ENCODE data around the gene CDA.

CDA gene

DNA sequence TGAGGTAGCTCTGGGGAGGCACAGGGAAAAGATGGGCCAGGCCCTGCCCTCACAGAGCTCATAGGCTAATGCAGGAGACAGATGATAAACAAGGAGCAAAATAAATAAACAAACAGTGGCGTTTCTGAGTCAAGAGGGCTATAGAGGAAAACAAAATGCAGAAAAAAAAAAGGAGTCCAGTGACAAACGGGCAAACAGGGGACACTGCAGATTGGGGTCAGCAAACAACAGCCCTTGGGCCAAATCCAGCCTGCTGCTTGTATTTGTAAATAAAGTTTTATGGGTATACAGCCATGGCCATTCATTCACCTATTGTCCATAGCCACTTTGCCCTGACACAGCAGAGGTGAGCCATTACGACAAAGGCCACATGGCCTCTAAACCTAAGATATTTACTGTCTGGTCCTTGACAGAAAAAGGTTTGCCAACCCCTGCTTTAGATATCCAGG, 25.3 kb downstream of the CDA start:
- DNase-seq (ENCODE audit: insufficient read length, low spot score) (no peak), FAIRE-seq (no peak)

DNA sequence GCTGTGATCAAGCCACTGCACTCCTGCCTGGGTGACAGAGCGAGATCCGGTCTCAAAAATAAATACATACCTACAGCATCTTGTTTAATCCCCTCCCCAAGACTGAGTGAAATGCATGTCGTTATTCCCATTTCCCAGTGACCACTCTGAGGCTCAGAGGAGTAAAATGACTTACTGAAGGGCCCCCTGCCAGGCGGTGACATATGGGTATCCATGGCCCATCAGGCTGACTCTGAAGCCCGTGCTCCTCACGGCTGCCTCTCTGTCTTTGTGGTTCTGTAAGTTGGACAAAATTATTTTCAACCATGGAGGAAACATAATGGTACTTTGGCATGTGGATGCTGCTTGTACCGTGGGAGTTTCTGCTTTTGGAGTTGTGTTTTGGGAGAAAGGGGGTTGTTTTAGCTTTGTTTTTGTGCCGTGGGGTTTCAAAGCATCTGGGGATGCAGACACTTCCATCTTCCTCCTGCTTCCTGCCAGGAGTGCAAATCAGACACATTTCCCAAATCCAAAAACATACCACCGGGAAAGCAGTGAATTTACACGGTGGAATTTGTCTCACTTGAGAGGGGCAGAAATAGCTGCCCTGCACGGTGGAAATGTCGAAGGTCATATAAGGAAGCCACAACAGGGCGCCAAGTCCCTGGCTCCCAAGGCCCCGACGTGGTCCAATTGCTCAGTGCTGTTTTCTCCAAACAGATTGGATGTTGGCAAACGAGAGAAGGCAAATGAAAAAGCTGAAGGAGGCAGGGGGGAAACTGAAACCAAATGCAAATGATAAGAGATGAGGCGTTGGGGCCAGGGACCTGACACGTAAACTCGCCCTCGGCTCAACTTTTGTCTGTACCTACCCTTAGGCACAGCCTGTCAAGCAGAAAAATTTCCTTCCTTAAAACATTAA, 27.3 kb downstream of the CDA start:
- no peak for FAIRE-seq

DNA sequence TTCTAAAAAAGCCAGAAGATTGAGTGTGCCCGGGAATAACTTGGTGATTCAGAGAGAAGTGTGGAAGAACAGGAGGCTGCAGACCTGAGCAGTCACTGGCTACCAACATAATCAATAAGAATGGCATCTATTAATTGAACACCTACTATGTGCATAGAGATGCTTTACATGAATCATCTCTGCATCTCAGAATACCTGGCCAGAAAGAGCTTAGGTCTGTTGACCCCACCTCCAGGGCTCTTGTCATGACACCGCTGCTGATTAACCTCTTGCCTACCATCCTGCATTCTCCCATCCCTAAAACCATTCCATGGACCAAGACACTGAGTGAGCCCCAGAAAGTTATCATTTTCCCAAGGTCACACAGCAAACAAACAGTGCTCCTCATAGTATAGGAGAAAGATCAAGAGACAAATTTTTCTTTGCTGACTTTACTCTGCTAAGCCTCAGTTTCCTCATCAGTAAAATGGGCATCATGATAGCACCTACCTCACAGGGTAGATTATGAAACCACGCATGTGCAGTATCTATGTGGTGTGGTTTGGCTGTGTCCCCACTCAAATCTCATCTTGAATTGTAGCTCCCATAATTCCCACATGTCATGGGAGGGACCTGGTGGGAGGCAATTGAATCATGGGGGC, 28.1 kb downstream of the CDA start:
- DNase-seq (ENCODE audit: insufficient read length, low spot score) (no peak), FAIRE-seq (no peak)

More for the DNA sequence above, 27.3 kb downstream of the CDA start:
- DNase-seq (ENCODE audit: insufficient read length, low spot score): no peak

DNA sequence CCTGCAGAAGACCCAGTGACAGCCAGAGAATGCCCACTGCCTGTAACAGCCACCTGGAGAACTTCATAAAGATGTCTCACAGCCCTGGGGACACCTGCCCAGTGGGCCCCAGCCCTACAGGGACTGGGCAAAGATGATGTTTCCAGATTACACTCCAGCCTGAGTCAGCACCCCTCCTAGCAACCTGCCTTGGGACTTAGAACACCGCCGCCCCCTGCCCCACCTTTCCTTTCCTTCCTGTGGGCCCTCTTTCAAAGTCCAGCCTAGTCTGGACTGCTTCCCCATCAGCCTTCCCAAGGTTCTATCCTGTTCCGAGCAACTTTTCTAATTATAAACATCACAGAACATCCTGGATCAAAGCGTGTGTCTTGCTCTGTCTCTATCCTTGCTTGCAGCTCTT, 29.7 kb downstream of the CDA start:
- DNase-seq (ENCODE audit: insufficient read length, low spot score) (no peak), FAIRE-seq (no peak)

DNA sequence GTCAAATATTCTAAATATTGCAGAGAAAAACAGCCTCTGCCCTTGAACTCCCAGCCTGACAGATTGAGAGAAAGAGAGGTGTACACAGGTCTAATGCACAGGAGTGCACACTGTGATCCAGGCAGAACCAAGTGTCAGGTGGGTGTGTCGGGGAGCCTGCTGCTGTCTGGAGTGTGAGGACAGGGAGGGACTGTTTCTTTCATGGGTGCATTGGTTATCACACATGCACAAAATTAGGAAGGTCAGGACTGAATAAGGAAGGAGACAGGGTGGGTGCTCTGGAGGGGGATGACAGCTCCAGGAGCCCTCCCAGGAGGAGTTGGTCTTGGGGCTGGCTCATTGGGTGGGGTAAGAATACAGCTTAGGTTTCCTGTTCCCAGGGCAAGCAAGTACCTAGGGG, 31.1 kb downstream of the CDA start:
- no peak for DNase-seq (ENCODE audit: insufficient read length, low spot score)

DNA sequence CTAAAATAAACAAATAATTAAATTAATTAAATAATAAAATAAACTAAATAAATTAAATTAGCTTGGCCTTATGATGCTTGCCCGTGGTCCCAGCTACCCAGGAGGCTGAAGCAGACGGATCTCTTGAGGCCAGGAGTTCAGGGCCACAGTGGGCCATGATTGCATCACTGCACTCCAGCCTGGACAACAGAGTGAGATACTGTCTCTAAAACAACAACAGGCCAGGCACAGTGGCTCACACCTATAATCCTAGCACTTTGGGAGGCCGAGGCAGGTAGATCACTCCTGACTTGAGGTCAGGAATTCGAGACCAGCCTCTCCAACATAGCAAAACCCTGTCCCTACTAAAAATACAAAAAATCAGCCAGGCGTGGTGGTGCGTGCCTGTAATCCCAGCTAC, 32.1 kb downstream of the CDA start:
- DNase-seq (ENCODE audit: insufficient read length, low spot score) (no peak), FAIRE-seq (no peak)

More for the DNA sequence above, 31.1 kb downstream of the CDA start:
- no peak for FAIRE-seq

DNA sequence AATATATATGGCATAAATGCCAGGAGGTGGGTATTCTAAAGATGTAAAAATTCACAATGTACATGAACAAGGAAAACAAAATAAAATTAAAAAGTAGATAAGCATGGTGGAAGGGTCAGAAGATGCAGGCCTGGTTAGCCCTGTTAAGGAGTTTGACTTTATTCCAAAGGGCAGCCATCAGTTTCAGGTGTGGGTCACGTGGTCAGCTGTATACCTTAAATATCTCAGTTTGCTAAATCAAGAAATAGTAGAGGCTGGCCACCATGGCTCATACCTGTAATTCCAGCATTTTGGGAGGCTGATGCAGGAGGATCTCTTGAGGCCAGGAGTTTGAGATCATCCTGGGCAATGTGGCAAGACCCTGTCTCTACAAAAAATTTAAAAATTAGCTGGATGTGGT, 35.8 kb downstream of the CDA start:
- no peak for DNase-seq (ENCODE audit: insufficient read length, low spot score)
- FAIRE-seq: no peak

DNA sequence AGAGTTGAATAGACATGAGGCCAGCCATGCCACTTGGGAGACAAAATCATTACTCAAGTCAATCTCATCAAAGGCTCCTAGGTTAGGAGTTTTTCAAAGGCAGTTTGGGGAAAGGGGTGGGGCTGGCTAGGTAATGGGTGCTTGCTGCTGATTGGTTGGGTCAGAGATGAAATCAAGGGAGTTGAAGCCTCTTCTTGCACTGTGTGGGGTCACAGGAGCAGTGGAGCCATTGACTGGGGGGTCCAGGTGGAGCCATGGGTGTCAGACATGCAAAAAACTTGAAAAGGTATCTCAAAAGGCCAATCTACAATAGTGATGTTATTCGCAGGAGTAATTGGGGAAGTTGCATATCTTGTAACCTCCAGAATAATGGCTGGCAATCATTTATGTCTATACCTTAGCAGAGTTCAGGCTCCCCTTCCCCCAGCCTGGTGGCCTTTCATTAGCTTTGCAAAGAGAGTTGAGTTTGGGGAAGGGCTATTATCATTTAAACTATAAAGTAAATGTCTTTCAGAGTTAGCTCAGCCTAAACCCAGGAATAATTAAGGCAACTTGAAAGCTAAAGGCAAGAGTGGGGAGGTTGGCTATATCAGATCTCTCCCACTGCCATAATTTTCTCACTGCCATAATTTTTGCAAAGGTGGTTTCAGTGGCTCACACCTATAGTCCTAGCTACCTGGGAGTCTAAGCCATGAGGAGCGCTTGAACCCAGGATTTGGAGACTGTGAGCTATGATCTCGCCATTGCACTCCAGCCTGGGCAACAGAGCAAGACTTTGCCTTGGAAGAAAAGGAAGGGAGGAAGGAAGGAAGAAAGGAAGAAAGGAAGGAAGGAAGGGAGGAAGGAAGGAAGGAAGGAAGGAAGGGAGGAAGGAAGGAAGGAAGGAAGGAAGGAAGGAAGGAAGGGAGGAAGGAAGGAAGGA, 36.5 kb downstream of the CDA start:
- no peak for DNase-seq (ENCODE audit: insufficient read length, low spot score)
- no peak for FAIRE-seq

DNA sequence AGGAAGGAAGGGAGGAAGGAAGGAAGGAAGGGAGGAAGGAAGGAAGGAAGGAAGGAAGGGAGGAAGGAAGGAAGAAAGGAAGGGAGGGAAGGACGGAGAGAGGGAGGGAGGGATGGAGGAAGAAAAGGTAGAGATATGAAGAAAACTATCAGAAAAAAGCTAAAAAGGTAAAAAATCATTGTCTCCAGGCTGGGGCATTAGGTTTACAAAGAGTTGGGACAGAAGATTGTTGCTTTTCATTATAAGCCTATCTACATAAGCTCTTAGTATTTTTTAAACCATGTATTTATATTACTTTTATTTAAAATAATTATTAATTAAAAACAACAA, 37.2 kb downstream of the CDA start:
- FAIRE-seq (no peak), DNase-seq (ENCODE audit: insufficient read length, low spot score) (no peak)

DNA sequence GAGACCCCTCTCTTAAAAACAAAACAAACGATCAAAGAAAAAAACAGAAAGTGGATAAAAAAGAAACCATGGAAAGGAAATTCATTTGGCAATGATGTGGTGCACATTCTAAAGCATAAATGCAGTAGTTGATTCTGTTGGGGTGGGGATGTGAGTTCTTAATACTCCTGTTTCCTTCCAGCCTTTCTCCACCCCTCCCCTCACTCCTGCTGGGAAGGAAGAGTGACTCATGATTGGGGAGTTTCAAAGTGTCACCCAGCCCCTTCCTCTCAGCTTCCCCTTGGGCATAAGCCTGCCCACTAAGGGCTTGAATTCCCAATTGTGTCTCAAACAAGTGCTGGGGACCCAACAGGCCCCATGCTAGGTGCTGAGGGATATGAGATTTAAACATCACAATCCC, 37.6 kb downstream of the CDA start:
- FAIRE-seq (no peak), DNase-seq (ENCODE audit: insufficient read length, low spot score) (no peak)

DNA sequence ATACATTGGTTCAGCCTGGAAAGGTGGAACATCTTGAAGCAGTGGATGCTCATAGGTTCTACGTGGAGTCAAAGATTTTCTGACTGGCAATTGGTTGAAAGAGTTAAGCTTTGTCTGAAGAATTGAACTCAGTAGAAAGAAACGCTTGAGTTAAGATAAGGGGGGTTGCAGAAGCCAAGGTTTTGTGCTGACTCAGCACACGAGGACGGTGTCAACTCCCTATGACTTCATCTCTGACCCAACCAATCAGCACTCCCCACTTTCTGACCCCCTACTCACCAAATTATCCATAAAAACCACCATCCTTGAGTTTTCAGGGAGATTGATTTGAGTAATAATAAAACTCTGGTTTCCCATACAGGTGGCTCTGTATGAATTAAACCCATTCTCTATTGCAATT, 41.8 kb downstream of the CDA start:
- DNase-seq (ENCODE audit: insufficient read length, low spot score) (no peak), FAIRE-seq (no peak)

DNA sequence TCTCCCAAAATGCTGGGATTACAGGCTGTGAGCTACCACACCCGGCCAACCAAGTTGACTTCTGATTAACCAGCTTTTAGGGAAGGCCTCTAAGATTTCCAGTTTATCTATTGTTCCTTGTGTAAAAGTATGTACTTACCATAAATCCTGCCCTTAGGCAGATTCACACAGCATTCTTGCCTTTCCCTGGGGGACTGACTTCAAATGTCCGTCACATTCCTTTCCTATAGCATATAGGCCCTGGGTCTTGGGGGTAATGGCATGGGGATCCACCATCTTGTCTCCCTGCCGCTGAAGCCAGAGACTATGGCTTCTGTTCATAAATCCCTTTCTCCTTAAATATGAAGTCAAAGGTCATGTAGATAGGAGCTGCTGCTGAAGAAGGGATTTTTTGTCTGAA, 43.5 kb downstream of the CDA start:
- DNase-seq (ENCODE audit: insufficient read length, low spot score): no peak
- no peak for FAIRE-seq

DNA sequence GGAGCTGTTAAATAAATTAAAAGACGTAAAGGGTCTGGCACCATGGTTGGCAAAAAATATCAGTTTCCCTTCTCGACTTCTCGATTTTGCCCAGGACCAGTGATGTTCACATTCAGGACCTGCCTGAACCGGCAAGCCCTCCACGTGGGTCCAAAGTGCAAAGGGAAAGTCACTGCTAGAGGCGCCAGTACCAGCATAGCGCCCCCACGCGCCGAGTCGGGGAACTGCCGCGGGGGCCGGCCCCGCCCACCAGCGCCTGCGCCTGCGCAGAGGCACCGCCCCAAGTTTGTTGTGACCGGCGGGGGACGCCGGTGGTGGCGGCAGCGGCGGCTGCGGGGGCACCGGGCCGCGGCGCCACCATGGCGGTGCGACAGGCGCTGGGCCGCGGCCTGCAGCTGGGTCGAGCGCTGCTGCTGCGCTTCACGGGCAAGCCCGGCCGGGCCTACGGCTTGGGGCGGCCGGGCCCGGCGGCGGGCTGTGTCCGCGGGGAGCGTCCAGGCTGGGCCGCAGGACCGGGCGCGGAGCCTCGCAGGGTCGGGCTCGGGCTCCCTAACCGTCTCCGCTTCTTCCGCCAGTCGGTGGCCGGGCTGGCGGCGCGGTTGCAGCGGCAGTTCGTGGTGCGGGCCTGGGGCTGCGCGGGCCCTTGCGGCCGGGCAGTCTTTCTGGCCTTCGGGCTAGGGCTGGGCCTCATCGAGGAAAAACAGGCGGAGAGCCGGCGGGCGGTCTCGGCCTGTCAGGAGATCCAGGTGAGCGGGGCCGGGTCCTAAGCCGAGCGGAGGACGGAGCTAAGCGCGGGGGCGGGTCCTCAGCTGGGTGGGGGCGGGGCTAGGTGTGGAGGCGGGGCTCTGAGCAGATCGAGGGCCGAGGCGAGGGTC, 44.5 kb downstream of the CDA start, which contains the start of gene PINK1:
Gene PINK1 (plus strand): TSS at position 269 of the 875 bp plus-strand sequence. CDS start 91 bp downstream, at position 360.
- DNase-seq (ENCODE audit: insufficient read length, low spot score) (peak; percentile 78), FAIRE-seq (no peak)

DNA sequence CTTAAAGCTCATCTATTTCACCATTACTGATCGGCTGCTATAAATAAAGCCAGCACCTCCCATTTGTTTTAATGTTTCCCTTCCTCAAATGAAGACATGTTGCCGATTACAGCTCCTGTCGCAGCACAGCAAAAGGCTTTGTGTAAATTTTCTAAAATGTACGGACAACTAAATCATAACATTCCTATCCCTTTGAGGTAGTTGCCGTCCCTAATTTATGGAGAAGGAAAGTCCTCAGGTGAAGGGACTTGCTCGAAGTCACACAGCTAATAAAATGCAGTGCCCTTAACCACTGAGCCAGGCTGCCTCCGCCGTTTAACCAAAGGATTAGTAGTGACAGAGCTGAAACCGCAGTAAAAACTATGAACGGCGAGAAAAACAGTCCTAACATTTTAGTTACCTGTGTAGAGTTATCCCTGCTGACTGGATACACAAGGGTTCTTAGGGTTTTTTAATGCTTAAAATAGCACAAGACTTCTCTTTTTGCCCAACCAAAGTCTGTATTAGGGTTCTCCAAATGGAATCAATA, 45.2 kb downstream of the CDA start:
- FAIRE-seq (no peak), DNase-seq (ENCODE audit: insufficient read length, low spot score) (no peak)

DNA sequence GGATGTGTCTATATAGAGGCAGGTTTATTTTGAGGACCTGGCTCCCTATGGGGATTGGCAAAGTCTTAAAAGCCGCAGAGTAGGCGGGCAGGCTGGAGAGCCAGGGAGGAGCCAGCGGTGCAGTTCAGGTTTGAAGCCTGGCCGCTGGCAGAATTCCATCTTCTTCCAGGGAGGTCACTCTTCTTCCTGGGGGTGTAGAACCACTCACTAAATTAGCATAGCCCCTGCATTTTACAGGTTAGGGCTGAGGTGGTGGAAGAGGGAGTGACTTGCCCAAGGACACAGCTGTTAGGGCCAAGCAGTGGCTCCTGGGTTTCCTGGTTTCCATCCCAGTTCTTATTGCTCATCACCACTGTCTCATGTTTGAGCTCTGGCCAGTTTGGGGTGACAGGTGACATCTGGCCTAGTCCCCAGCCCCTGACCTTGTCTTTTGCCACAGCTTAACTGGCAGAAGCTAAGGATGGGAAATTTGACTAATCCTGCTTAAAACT, 45.7 kb downstream of the CDA start:
- no peak for FAIRE-seq
- no peak for DNase-seq (ENCODE audit: insufficient read length, low spot score)

DNA sequence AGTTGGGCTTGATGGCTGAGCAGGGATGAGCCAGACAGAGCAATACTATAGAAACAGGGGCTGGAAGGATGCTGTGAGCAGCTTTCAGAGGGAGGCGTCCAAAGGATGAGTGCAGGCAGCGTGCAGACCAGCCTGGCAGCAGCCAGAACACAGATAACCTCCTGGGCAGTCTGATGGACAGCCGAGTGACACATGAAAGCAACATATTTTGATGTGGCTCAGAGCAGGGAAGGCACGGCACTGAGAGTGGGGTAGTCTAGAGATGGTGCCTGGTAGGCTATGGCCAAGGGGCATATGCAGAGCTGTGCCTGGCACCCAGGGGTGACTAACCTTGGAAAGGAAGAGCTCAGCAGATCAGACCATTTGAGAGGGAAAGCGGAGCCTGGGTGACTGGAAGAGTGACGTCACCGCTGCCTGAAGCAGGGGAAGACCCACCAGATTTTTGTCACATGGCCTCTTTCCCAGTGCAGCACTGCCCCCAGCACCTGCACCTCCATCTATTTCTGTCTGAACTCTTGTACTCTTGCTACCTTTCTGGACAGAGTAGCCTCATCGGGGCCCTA, 48.0 kb downstream of the CDA start:
- DNase-seq (ENCODE audit: insufficient read length, low spot score) (no peak), FAIRE-seq (no peak)

DNA sequence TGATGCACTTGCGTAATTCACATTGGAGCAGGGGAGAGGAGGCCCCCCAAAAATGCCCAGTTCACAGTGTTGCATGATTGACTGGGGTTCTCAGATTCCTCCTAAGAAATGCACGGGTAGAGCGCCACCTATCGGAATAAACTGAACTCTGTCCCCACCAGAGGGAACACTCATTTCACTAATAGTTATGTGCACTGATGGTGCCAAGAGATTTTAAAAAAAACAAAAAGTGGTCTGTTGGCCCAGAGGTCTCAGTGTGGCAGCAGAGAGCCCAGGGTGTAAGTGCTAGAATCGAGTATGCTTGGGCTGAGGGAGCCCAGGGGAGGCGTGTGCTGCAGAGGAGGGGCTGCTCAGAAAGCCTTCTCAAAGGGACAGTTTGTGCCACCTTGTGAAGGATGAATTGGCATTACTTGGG, 51.3 kb downstream of the CDA start:
- FAIRE-seq (no peak), DNase-seq (ENCODE audit: insufficient read length, low spot score) (peak; percentile 61)

DNA sequence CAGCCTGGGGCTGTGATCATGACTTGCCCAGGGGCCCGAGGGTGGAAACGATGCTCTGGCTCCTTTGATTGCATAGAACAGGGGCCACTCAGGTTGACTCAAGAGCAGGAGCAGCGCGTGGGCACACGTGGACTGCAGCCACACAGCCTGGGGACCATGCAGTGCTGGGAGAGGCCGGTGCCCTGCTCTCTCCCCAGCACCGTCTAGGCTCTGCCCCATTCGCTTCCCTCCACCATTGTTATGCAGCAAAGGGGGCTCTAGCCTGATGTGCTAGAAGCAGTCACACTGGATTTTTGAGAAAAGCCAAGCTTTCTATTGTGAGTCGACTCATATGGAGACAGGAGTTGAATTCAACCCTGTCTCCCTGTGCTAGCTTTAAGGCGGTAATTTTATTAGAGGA, 53.1 kb downstream of the CDA start:
- FAIRE-seq (no peak), DNase-seq (ENCODE audit: insufficient read length, low spot score) (no peak)

DNA sequence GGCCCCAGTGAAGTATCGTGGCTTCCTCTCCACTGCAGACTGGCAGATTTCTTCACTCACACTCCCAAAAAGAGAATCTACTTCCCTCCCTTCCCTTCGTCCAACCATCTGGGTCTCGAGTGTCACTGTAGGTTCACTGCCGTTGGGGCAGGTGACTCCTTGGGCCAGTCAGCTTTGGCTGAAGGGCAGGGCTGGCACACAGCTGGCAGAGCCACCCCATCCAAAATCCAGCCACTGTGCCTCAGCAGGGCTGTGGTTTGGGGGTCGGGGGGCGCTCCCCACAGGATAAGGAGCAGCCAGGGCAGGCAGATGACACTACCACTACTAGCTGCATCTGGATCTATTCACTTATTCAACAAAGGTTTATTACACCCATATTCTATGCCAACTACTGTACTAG, 54.2 kb downstream of the CDA start:
- no peak for DNase-seq (ENCODE audit: insufficient read length, low spot score)
- no peak for FAIRE-seq
